ENCODE measurements around the gene LCN15.

DNA sequence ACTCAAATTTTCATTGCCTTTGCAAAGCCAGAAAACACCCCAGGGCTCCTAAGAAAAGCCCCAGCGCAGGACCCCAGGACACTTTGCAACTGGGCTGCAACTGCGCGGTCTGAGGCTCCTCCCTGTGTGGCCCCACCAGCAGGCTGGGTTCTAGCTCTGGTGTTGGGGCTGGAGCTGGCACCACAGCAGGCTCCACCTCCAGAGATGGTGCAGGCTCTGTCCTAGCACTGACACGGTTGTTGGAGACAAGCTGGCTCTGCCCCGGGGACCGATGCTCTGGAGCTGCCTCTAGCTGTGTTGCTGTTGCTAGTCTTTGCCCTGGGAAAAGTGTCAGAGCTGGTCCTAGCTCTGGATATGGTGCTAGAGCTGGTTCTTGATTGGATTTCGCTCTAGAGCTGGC is 35.2 kb downstream of the LCN15 start:
- TF ChIP-seq, protein P1, sequence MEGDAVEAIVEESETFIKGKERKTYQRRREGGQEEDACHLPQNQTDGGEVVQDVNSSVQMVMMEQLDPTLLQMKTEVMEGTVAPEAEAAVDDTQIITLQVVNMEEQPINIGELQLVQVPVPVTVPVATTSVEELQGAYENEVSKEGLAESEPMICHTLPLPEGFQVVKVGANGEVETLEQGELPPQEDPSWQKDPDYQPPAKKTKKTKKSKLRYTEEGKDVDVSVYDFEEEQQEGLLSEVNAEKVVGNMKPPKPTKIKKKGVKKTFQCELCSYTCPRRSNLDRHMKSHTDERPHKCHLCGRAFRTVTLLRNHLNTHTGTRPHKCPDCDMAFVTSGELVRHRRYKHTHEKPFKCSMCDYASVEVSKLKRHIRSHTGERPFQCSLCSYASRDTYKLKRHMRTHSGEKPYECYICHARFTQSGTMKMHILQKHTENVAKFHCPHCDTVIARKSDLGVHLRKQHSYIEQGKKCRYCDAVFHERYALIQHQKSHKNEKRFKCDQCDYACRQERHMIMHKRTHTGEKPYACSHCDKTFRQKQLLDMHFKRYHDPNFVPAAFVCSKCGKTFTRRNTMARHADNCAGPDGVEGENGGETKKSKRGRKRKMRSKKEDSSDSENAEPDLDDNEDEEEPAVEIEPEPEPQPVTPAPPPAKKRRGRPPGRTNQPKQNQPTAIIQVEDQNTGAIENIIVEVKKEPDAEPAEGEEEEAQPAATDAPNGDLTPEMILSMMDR (IDR thresholded peaks at IDR 0.05) = no peak
- TF ChIP-seq POLR2A (IDR thresholded peaks at IDR 0.05) = no peak

All from transverse colon (tissue), 3 donors.